Testis (tissue), 3 donors: Measurements from ENCODE around the gene SYN1. TPM values are rescaled to one million over a fixed set of nuclear protein-coding genes. Genes with fewer than 3 reads are reported as not detected.
A peak's percentile ranks its signal among the peaks of the same experiment; 100 is the strongest.
"Not testable (repeated sequence)": the region's sequence is repeated elsewhere in the genome, so short reads cannot be mapped to it uniquely, and the experiment has no call there.

Experiments
- DNase-seq: peaks from one replicate; pipeline ENCODE4 v3.0.0-alpha.2; 2019
- H3K27ac ChIP-seq, 2 donors: fragments of 200-600 bp; sonication (generic); one replicate each; pipeline ENCODE4 v1.5.1; 2019
- H3K27me3 ChIP-seq: fragments of 200-600 bp; sonication (generic); one replicate; pipeline ENCODE4 v1.5.1; 2019
- H3K36me3 ChIP-seq: fragments of 200-600 bp; sonication (generic); one replicate; pipeline ENCODE4 v1.5.1; 2017; ENCODE audit warnings: low read depth; ENCODE audit errors: missing control alignments
- H3K4me1 ChIP-seq: fragments of 200-600 bp; sonication (generic); one replicate; pipeline ENCODE4 v1.5.1; 2019
- H3K4me3 ChIP-seq, 2 donors: fragments of 200-600 bp; sonication (generic); one replicate each; pipeline ENCODE4 v1.5.1; 2017 to 2019
- H3K9me3 ChIP-seq: fragments of 200-600 bp; sonication (generic); one replicate; pipeline ENCODE4 v1.5.1; 2017
- CTCF ChIP-seq, 3 experiments: fragments of 450-650 bp in 2 of 3; fragments of 200-600 bp in 1 of 3; sonication (generic) in 1 of 3; IDR thresholded peaks; one replicate each; pipeline ENCODE4 v1.5.1; 2016 to 2019; ENCODE audit warnings: antibody characterized with exemption in 3 of 3, mild to moderate bottlenecking in 2 of 3, moderate library complexity in 1 of 3
- POLR2A ChIP-seq: fragments of 450-650 bp; IDR thresholded peaks from one replicate; pipeline ENCODE4 v1.6.1; 2017; ENCODE audit warnings: antibody characterized with exemption, mild to moderate bottlenecking, moderate library complexity
- WGBS, 2 donors: methylation state at CpG; one replicate each; pipeline ENCODE4 v1.1.5; 2018; 5-methylcytosine and 5-hydroxymethylcytosine counted together
- intact Hi-C: fragments of 100-400 bp; cut with DNase I; formaldehyde crosslinking; loops from one replicate; pipeline ENCODE4 v1.15.1; 2023; ENCODE audit warnings: low total_unique reads
- polyA plus RNA-seq: library from polyadenylated mRNA; stranded (reverse); fragments of 350-450 nt; fragmentation: Illumina TruSeq; extraction: RNeasy Lipid Tissue Mini Kit (QIAGEN cat#74804); gene quantifications from one replicate; pipeline ENCODE4 v1.2.3, GENCODE V29; 2014; ENCODE audit warnings: low read depth, low replicate concordance; ENCODE audit not compliant: insufficient read depth
- total RNA-seq, 2 donors: library from RNA; depleted of rRNA; stranded (reverse); fragments of >200 nt; gene quantifications; one replicate each; pipeline ENCODE4 v1.2.3, GENCODE V29; 2016

Gene SYN1
- total and polyA plus RNA-seq, 3 donors from 2014 or later: 2.8 to 3.5 (median 3.4) TPM

GRCh38 chrX:47605024-47605423 lies 14.6 kb downstream of the SYN1 start:
- no peaks in the 10 kb centered on the region for H3K9me3 ChIP-seq
- TF ChIP-seq CTCF (IDR thresholded peaks at IDR 0.05): no peak
- TF ChIP-seq POLR2A: no peak
- H3K27me3 ChIP-seq: no peaks in the 10 kb centered on the region
- no peaks in the 10 kb centered on the region for H3K4me1 ChIP-seq
- no peak overlapping the region for H3K27ac ChIP-seq
- WGBS, 2 donors: 90 to 94% methylated on average over 7 to 9 of the region's 9 CpGs
- no peaks in the 10 kb centered on the region for H3K36me3 ChIP-seq
- no peak for DNase-seq
- no peak overlapping the region for H3K4me3 ChIP-seq
- intact Hi-C loops: no loop called here

DNA sequence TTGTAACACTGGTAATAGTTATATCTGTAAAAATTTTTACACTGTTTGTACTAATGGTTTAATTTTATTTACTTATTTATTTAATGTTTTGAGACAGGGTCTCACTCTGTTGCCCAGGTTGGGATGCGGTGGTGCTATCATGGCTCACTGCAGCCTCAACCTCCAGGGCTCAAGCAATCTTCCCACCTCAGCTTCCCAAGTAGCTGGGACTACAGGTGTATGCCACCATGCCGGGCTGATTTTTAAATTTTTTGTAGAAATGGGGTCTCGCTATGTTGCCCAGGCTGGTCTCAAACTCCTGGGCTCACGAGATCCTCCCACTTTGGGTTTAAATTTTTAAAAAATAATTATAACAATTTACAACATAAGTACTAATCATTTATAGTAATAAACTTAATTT lies 16.5 kb downstream of the SYN1 start:
- H3K27me3 ChIP-seq, H3K4me3 ChIP-seq, H3K27ac ChIP-seq, intact Hi-C loops, H3K9me3 ChIP-seq, DNase-seq, H3K36me3 ChIP-seq, H3K4me1 ChIP-seq: not testable (repeated sequence)
- 91 to 95% methylated on average over 4 of the region's 4 CpGs for WGBS, 2 donors

DNA sequence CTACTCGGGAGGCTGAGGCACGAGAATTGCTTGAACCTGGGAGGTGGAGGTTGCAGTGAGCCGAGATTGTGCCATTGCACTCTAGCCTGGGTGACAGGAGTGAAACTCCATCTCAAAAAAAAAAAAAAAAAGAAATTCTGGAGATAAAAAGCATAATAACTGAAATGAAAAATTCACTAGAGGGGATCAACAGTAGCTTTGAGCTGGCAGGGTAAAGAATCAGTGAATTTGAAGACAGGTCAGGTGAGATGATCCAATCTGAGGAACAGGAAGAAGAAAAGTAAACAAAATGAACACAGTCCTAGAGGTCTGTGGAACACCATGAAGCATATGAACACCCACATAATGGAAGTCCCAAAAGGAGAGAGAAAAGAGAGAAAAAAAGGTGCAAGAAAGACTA lies 22.4 kb downstream of the SYN1 start:
- no peak for DNase-seq
- Histone ChIP-seq H3K36me3 (no peaks in the 10 kb centered on the region), H3K9me3 (no peaks in the 10 kb centered on the region), H3K27ac (no peak overlapping the region), H3K4me1 (no peaks in the 10 kb centered on the region), H3K27me3 (no peaks in the 10 kb centered on the region), H3K4me3 (no peak overlapping the region)
- intact Hi-C loops: no loop called here
- WGBS, 2 donors: 90 to 93% methylated on average over 3 of the region's 3 CpGs
- TF ChIP-seq POLR2A (no peak), CTCF (IDR thresholded peaks at IDR 0.05) (no peak)

DNA sequence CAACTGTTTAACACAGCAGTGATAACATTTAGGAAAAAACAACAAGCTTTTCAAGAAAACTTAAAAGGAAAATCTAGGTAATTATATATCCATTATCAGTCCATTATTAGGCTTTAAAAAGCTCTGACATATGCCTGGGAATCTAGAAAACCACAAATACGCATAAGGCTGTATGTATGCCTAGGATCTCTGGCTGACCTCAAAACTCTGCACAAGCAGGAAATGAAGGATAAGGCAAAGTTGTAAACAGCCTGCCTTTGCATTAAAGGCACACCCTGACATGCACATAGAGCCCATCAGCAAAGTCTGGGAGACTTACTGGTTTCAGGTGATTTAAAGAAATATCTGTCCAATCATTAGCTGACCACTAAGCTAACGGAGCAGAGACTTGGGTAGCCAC lies 23.4 kb downstream of the SYN1 start:
- Histone ChIP-seq H3K4me1 (no peaks in the 10 kb centered on the region), H3K27me3 (no peaks in the 10 kb centered on the region), H3K9me3 (no peaks in the 10 kb centered on the region), H3K27ac (peak overlapping the region in 1 of 2 donors; percentile 78), H3K36me3 (no peaks in the 10 kb centered on the region), H3K4me3 (no peak overlapping the region)
- intact Hi-C loops: no loop called here
- TF ChIP-seq POLR2A (no peak), CTCF (IDR thresholded peaks at IDR 0.05) (no peak)
- WGBS, 2 donors: 91 to 100% methylated on average over 1 to 2 of the region's 2 CpGs
- no peak for DNase-seq

DNA sequence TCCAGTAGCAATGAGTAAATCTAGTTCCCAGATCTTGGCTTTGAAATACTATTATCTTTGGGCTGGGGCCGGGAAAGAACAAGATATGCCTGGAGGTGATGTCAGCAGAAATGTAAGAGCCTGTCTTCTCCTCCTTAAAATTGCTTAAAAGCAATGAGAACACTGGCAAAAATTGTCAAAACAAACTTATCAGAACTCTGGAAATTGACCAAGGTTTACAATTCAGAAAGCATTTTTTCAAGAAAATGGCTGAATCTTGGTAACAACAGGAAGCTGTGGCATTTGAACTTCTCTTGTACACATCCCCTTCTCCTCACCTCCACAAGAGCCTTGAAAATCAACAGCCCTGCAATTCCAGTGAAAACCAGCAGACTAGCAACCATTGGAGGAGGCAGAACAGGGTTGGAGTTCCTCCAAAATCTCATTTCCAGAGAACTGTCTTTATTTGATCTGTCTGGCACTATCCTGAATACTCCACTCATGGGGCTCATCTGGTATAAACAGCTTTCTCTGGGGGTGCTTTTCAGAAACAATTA lies 23.9 kb downstream of the SYN1 start:
- DNase-seq: peak; percentile 33
- Histone ChIP-seq H3K4me1 (no peaks in the 10 kb centered on the region), H3K4me3 (no peak overlapping the region), H3K9me3 (no peaks in the 10 kb centered on the region), H3K27ac (peak overlapping the region in 1 of 2 donors; percentile 78), H3K36me3 (no peaks in the 10 kb centered on the region), H3K27me3 (no peaks in the 10 kb centered on the region)
- TF ChIP-seq CTCF (IDR thresholded peaks at IDR 0.05): no peak
- no peak for TF ChIP-seq POLR2A
- WGBS, 2 donors: 33 to 36% methylated on average over 1 of the region's 1 CpG
- intact Hi-C loops: no loop called here
